ENCODE results near the gene CCDC15.
"Not testable (repeated sequence)": the region's sequence is repeated elsewhere in the genome, so short reads cannot be mapped to it uniquely, and the experiment has no call there.

CCDC15 gene

DNA sequence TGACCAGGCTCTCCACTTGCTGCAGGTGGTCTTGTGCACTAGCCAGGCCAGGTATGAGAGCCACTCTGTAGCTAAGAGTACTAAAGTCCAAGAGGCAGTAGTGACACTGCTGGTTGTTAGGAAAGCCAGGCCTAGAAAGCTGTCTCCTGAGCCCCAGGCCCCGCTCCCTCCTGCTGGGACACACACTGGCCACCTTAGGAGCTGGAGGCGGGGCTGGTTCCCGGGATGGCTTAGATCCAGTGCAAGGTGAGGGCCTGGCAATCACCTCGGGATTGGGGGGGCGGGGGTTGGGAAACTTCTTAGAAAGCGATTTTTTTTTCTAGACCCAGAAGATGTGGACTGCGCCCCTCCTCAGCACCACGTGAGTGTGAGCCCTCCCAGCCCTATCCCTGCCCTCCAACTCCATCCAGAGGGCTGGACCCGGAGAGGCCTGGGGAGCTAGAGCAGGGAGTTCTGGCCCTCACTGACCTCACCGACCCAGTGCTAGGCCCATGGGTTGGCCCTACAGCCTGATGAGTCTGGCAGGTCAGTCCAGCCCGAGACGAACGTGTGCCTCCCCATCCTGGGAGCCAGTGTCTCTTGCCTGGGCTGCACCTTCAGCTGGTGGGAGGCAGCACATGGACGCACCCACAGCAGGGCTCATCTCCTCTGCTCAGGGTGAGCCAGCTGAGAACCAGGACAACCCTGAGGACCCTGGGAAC lies 127.2 kb downstream of the CCDC15 start:
- DNase-seq (ENCODE audit: extremely low read depth in 1 of 2, low read depth in 1 of 2) = no peak

DNA sequence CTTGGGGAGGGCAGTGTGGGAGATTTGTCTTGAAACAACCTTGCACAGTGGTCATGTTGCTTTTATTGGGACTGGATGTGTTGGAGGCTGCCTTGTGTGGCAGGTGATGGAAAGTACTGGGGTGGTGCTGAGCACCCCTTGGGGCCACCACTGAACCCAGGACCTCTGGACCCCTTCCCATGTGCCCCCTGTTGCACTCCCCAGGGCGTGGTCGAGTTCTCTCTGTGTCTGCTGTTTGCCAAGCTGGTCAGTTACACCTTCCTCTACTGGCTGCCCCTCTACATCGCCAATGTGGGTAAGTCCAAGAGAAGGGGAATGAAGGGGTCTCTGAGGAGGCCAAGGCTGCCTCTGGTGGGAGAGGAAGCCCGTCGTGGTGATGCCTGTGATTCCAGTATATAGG lies 128.0 kb downstream of the CCDC15 start:
- DNase-seq (ENCODE audit: extremely low read depth in 1 of 2, low read depth in 1 of 2) = no peak

DNA sequence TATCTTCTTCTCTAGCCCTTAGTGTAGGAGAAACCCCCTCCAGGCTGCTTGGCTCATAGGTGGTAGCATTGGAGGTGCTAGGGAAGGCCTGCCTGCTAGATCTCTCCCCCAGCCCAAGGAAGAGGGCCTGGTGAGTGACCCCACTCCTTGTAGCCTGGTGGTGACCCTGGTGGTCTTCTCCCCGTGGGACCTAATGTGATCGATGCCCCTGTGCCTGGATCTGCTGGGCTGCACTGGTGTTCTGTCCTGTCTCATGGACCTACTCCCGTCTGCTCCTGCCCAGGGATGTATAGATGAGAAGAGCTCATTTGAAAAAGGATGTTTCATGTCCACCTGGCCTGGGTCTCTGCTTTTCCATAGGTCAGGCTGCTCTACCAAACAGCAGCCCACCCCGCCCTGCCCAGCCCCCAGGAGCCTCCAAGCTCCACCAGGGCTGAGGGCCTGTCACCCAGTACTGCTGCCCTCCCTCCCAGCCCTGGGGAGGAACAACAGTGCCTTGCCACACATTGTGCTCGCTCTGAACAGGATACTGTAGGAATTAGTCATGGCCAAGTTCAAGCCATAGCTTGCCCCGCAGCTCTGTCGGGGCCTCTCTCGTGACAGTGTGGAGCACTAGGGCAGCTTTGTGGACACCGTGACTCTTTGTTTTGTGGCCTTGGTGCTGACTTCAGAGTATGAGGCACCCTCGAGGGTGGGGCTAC lies 128.8 kb downstream of the CCDC15 start:
- no peak for DNase-seq (ENCODE audit: extremely low read depth in 1 of 2, low read depth in 1 of 2)

DNA sequence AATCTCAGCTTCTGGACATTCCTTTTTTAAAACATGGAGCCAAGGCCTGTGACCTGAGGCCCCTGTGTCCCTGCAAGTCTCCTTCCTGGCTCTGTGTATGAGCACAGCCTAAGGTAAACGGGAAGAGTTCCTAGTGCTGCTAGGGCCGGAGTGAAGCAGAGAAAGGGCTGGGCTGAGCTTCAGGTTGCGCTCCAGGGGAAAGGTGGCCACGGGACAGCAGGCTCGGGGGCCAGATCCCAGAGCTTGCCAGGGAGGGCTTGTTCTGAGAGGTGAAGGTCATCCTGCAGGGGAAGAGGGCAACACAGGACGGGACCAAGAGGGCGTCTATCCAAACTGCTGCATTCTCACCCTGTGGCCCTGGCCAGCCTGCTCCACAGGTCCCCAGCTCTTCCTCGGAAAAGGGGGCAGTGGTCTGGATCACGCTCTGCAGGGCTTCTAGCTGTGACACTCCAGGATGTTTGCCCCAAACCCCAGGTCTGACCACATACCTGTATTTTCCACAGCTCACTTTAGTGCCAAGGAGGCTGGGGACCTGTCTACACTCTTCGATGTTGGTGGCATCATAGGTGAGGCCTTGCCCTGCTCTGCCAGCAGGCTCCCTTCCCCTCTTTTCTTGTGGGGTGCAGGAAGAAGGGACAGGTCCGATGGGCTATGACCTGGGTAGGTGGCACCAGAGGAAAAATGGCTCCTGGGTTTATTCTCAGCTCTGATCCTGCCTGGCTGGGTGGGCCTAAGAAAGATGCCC lies 129.5 kb downstream of the CCDC15 start:
- DNase-seq (ENCODE audit: extremely low read depth in 1 of 2, low read depth in 1 of 2) = no peak

DNA sequence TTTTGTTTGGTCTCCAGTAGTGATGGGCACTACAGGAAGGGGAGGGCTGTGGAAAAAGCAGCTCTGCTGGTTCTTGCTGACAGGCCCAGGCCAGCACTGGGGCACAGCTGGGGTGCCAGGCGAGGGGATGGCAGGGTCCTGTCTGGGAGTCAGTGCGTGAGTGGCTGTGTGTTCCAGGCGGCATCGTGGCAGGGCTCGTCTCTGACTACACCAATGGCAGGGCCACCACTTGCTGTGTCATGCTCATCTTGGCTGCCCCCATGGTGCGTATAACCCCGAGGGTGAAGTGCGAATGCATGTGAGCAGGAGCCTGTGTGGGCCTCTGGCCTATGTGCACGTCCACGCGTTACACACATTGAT lies 130.0 kb downstream of the CCDC15 start:
- no peak for DNase-seq (ENCODE audit: extremely low read depth in 1 of 2, low read depth in 1 of 2)

DNA sequence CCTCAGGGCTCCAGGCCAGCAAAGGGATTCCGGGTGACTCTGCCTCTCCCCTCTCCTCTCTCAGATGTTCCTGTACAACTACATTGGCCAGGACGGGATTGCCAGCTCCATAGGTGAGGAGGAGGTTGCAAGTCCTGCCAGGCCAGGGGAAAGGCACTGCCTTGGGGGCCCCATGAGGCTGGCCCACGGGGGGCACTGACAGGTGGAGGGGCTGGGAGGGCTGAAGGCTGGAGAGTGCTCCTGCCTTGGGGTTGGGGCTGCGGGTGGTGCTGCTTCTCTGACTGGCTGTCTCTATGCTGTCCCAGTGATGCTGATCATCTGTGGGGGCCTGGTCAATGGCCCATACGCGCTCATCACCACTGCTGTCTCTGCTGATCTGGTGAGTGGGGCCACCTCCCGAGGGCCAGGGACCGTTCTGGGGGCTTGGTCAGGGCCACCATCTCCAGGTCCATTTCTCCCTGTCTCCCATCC lies 130.8 kb downstream of the CCDC15 start:
- DNase-seq (ENCODE audit: extremely low read depth in 1 of 2, low read depth in 1 of 2) = no peak

DNA sequence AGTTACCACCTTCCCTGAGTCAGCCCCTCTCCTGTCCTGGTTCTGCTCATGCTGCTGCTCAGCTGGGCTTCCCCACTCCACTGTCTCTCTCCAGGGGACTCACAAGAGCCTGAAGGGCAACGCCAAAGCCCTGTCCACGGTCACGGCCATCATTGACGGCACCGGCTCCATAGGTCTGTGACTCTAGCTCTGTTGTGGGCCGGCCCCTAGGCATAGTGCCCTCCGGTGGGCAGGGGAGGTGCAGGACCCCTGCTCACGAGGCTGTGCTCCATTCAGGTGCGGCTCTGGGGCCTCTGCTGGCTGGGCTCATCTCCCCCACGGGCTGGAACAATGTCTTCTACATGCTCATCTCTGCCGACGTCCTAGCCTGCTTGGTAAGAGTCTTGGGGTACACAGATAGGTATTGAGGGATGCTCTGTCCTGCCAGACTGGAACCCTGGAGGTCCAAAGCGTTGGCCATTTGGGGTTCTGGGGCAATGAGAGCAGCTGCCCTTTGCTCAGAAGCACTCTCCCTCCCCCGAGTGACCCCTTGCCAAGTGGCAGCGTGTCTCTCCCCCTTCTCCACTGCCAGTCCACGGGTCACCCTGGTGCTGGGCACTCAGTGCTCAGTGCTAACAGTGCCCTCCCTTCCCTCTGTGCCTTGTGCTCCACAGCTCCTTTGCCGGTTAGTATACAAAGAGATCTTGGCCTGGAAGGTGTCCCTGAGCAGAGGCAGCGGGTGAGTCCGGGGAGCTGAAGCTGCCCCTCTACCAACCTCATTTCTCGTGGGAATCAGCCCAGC lies 131.5 kb downstream of the CCDC15 start:
- no peak for DNase-seq (ENCODE audit: extremely low read depth in 1 of 2, low read depth in 1 of 2)

DNA sequence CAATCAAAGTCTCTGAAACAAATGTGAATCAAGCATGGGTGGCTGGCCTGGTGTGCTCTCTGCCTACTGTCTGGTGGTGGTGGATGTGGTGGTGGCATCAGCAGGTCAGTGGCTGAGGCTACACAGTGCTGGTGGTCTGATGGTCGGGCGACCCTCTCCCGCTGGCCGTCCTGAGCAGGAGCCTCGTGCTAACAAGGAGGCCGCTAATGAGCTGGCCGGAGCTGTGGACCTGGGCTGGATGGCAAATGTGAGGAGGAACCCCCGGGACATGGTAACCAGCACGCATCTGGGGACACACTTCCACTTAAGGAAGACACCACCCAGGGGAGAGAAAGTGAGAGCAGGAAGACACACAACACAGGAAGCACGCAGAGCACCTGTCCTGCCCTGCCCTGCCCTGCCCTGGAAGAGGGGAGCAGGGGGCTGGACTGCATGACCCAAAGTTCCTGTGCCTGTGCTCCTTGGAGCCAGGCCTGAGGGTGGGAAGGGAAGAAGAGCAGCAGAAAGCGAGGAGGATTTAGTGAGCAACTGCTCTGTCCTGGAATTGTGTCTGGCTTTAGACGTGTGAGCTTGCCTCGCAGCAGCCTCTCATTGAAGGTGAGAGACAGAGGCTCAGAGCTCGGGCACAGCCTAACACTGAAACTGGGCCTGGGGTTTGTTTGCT lies 132.8 kb downstream of the CCDC15 start:
- DNase-seq (ENCODE audit: extremely low read depth in 1 of 2, low read depth in 1 of 2) = no peak

DNA sequence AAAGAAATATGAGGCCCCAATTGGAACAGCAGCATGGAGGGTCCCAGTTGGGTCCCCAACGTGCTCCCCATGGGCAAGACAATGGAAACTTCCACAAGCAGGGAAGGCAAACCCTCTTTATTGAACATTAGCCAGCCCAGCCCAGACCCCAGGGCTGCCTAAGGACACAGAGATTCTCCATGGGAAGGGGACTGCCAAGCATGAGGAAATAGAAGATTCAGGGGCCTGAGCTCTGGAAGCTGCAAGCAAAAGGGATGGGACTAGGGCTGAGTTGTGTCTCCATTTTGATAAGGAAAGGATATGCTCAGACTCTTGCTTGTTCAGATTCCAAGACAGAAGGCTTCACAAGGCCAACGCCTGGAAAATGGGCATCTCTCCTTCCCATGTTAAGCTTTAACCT lies 134.1 kb downstream of the CCDC15 start:
- no peak for DNase-seq (ENCODE audit: extremely low read depth in 1 of 2, low read depth in 1 of 2)

DNA sequence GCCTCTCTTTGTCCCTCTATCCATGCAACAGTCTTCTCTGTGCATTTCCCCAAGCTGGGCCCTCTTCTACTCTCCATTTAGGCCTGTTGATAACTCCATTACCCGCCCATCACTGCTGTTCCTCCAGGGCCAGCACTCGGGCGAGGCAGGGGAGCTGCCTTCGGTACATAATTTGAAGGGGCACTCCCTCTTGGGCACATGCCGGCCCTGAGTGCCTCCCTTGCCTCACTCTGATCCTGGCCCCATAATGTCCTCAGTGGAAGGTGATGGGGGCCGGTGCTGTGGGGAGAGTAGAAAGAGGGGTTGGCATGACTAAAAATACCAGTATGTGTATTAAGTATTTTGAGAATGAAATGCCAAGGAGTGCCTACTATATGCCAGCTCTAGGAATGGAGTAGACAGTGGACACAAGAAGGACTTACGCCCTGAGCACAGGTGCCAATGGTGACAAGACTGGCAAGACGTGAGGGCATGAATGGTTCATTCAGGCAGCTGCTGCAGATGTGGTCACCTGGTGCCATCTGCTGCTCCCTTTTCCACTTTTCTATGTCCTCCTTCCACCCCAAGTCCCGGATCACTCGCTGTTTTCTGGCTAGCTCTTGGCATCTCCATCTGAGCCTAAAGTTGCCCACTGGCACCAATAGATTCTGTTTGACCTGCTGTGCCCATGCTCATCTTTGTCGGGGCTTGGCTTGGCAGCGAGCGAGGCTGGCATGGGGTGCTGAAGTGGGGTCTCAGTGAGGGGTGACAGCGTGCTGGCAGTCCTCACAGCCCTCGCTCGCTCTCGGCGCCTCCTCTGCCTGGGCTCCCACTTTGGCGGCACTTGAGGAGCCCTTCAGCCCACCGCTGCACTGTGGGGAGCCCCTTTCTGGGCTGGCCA lies 134.8 kb downstream of the CCDC15 start:
- DNase-seq (ENCODE audit: extremely low read depth in 1 of 2, low read depth in 1 of 2) = no peak

DNA sequence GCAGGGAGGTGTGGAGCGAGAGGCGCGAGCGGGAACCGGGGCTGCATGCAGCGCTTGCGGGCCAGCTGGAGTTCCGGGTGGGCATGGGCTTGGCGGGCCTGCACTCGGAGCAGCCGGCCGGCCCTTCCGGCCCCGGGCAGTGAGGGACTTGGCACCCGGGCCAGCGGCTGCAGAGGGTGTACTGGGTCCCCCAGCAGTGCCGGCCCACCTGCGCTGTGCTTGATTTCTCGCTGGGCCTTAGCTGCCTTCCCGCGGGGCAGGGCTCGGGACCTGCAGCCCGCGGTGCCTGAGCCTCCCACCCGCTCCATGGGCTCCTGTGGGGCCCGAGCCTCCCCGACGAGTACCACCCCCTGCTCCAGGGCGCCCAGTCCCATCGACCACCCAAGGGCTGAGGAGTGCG lies 135.5 kb downstream of the CCDC15 start:
- not testable (repeated sequence) for DNase-seq (ENCODE audit: extremely low read depth in 1 of 2, low read depth in 1 of 2)

DNA sequence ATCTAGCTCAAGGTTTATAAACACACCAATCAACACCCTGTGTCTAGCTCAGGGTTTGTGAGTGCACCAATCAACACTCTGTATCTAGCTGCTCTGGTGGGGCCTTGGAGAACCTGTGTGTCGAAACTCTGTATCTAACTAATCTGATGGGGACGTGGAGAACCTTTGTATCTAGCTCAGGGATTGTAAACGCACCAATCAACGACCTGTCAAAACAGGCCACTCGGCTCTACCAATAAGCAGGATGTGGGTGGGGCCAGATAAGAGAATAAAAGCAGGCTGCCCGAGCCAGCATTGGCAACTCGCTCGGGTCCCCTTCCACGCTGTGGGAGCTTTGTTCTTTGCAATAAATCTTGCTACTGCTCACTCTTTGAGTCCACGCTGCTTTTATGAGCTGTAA lies 136.1 kb downstream of the CCDC15 start:
- not testable (repeated sequence) for DNase-seq (ENCODE audit: extremely low read depth in 1 of 2, low read depth in 1 of 2)

DNA sequence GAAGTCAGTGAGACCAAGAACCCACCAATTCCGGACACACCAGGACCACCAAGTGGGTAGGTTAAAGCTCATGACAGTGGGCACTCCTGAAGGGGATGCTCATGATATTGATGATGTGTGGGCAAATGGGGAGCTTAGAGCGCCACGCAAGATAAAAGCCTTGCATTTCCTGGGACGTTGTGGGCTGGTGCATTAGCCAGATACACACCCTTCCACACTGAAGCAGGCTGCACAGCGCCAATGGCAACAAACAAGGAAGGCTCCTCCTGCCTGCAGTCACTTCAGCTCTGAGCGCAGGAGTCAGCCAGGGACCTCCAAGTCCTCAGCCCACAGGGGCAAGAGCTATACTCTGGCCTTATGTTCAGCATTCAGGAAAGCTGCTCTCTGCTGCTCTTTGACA lies 136.8 kb downstream of the CCDC15 start:
- no peak for DNase-seq (ENCODE audit: extremely low read depth in 1 of 2, low read depth in 1 of 2)

Data from activated CD8-positive, alpha-beta memory T cell treated with anti-CD3 and anti-CD28 coated beads for 1 hour (primary cell).